Esophagus squamous epithelium (tissue), 4 donors: Measurements from ENCODE around the gene ACMSD.

Source experiments
- CTCF ChIP-seq, 6 experiments: fragments of 450-650 bp in 4 of 6; fragments of 200-600 bp in 2 of 6; sonication (generic) in 2 of 6; IDR thresholded peaks; one replicate each; pipeline ENCODE4 v1.5.1; 2016 to 2019; ENCODE audit warnings: antibody characterized with exemption in 6 of 6, mild to moderate bottlenecking in 4 of 6, moderate library complexity in 4 of 6
- POLR2A ChIP-seq, 4 donors: fragments of 450-650 bp; IDR thresholded peaks; one replicate each; pipeline ENCODE4 v1.6.1; 2017; ENCODE audit warnings: antibody characterized with exemption in 4 of 4, mild to moderate bottlenecking in 4 of 4, moderate library complexity in 3 of 4

GRCh38 chr2:134917360-134917865 is 79.0 kb downstream of the ACMSD start:
- TF ChIP-seq CTCF (IDR thresholded peaks at IDR 0.05) (no peak), POLR2A (IDR thresholded peaks at IDR 0.05) (no peak)
